Mesenchymal stem cell (in vitro differentiated cells and primary cell): ENCODE results near the gene SRSF4.
A peak's percentile ranks its signal among the peaks of the same experiment; 100 is the strongest.

ENCODE experiments used
- DNase-seq: peaks from one replicate; pipeline ENCODE4 v3.0.0-alpha.2; 2013
- H2AFZ ChIP-seq: one replicate; pipeline ENCODE4 v1.6.1; 2013; ENCODE audit warnings: low read depth, mild to moderate bottlenecking, control low read depth, inconsistent platforms, low read length, moderate library complexity
- H2AK5ac ChIP-seq: 2 replicates; pipeline ENCODE4 v1.6.1; 2013; ENCODE audit warnings: low read length, moderate library complexity, mild to moderate bottlenecking, inconsistent platforms; ENCODE audit not compliant: severe bottlenecking
- H2BK120ac ChIP-seq: one replicate; pipeline ENCODE4 v1.6.1; 2013; ENCODE audit warnings: low read depth, mild to moderate bottlenecking, inconsistent platforms, low read length, moderate library complexity
- H2BK12ac ChIP-seq, 2 experiments: one replicate each; pipeline ENCODE4 v1.6.1; 2013; ENCODE audit warnings: inconsistent platforms in 2 of 2, low read length in 2 of 2, mild to moderate bottlenecking in 2 of 2, moderate library complexity in 2 of 2, control low read depth in 1 of 2
- H2BK15ac ChIP-seq: one replicate; pipeline ENCODE4 v1.6.1; 2013; ENCODE audit warnings: mild to moderate bottlenecking, low read depth, inconsistent platforms; ENCODE audit not compliant: poor library complexity, severe bottlenecking
- H2BK5ac ChIP-seq: 2 replicates; pipeline ENCODE4 v1.6.1; 2013; ENCODE audit warnings: low read depth, mild to moderate bottlenecking, low read length, control low read depth, inconsistent platforms; ENCODE audit not compliant: poor library complexity, severe bottlenecking
- H3K14ac ChIP-seq, 2 experiments: one replicate each; pipeline ENCODE4 v1.6.1; 2013; ENCODE audit warnings: inconsistent platforms in 2 of 2, low read length in 2 of 2, control low read depth in 1 of 2, mild to moderate bottlenecking in 1 of 2, moderate library complexity in 1 of 2
- H3K18ac ChIP-seq, 2 experiments: one replicate each; pipeline ENCODE4 v1.6.1; 2013; ENCODE audit warnings: inconsistent platforms in 2 of 2, low read length in 2 of 2, control low read depth in 1 of 2, low read depth in 1 of 2, mild to moderate bottlenecking in 1 of 2
- H3K23ac ChIP-seq, 2 experiments: one replicate each; pipeline ENCODE4 v1.6.1; 2013; ENCODE audit warnings: inconsistent platforms in 2 of 2, low read length in 2 of 2, mild to moderate bottlenecking in 2 of 2, moderate library complexity in 2 of 2, control low read depth in 1 of 2
- H3K27ac ChIP-seq: 2 replicates; pipeline ENCODE4 v1.5.1; 2013; ENCODE audit warnings: mild to moderate bottlenecking, moderate library complexity, low read length, control low read depth, inconsistent platforms; ENCODE audit not compliant: poor library complexity, severe bottlenecking
- H3K27me3 ChIP-seq, 2 experiments: 2 replicates each; pipeline versions ENCODE4 v1.6.1 to v1.7.0; 2013; ENCODE audit warnings: low read length in 2 of 2, mild to moderate bottlenecking in 2 of 2, moderate library complexity in 2 of 2, control low read depth in 1 of 2, inconsistent platforms in 1 of 2; ENCODE audit not compliant: control insufficient read depth in 1 of 2, insufficient read depth in 1 of 2
- H3K36me3 ChIP-seq, 2 experiments: 2 replicates each; pipeline versions ENCODE4 v1.6.1 to v1.7.0; 2013; ENCODE audit warnings: low read length in 2 of 2, control low read depth in 1 of 2, inconsistent platforms in 1 of 2, low read depth in 1 of 2, mild to moderate bottlenecking in 1 of 2; ENCODE audit not compliant: insufficient read depth in 2 of 2, control insufficient read depth in 1 of 2
- H3K4ac ChIP-seq, 2 experiments: one replicate each; pipeline ENCODE4 v1.6.1; 2013; ENCODE audit warnings: inconsistent platforms in 2 of 2, low read length in 2 of 2, mild to moderate bottlenecking in 2 of 2, moderate library complexity in 2 of 2, control low read depth in 1 of 2, low read depth in 1 of 2
- H3K4me1 ChIP-seq: 2 replicates; pipeline ENCODE4 v1.6.1; 2013; ENCODE audit warnings: low read depth, low read length, control low read depth; ENCODE audit not compliant: control insufficient read depth, insufficient read depth
- H3K4me2 ChIP-seq: 2 replicates; pipeline ENCODE4 v1.6.1; 2013; ENCODE audit warnings: low read length, mild to moderate bottlenecking, inconsistent platforms; ENCODE audit not compliant: poor library complexity, severe bottlenecking
- H3K4me3 ChIP-seq, 2 experiments: 2 replicates each; pipeline versions ENCODE4 v1.5.1 to v1.7.0; 2013; ENCODE audit warnings: low read length in 2 of 2, mild to moderate bottlenecking in 2 of 2, control low read depth in 1 of 2, low read depth in 1 of 2; ENCODE audit not compliant: insufficient read depth in 1 of 2
- H3K79me1 ChIP-seq: replicated peaks from 2 replicates; pipeline ENCODE4 v1.6.1; 2013; ENCODE audit warnings: mild to moderate bottlenecking, control low read depth, low read length, inconsistent platforms; ENCODE audit not compliant: poor library complexity, severe bottlenecking
- H3K9ac ChIP-seq: 2 replicates; pipeline ENCODE4 v1.7.0; 2013; ENCODE audit warnings: mild to moderate bottlenecking, low read length, moderate library complexity
- H3K9me3 ChIP-seq: 2 replicates; pipeline ENCODE4 v1.7.0; 2013; ENCODE audit warnings: mild to moderate bottlenecking, low read length; ENCODE audit not compliant: control insufficient read depth
- H4K8ac ChIP-seq: one replicate; pipeline ENCODE4 v1.6.1; 2013; ENCODE audit warnings: inconsistent platforms, mild to moderate bottlenecking, low read length, moderate library complexity
- H4K91ac ChIP-seq: one replicate; pipeline ENCODE4 v1.6.1; 2013; ENCODE audit warnings: mild to moderate bottlenecking, low read length, inconsistent platforms
- WGBS: methylation state at CpG from one replicate; pipeline ENCODE4 v1.1.7; 2013; ENCODE audit warnings: mixed read lengths; 5-methylcytosine and 5-hydroxymethylcytosine counted together

The SRSF4 gene

DNA sequence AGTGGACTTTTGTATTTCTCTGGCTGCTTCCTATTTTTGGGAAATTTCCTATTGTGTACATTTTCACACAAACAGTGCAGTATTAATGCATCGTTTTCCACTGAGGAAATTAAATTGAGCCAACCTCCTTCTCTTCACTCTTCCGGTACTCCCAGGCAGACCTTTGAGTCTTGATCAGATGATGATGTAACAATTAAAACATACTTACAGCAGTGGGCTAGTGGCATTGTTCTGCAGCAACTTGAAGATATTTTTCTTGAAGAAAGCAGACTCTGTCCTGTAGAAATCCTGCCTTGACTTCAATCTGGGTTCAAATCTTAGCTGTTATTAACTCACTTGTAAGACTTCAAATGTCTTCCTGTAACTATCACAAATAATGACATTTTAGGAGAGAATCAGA, 39.0 kb downstream of the SRSF4 start:
- Histone ChIP-seq H2BK12ac (no peak overlapping the region), H3K9me3 (no peaks in the 10 kb centered on the region), H3K4ac (no peak overlapping the region), H3K36me3 (peaks cover 22 to 28% of the 10 kb centered on the region in 2 experiments), H3K4me1 (no peaks in the 10 kb centered on the region), H2AK5ac (no peak overlapping the region), H3K14ac (no peak overlapping the region), H3K9ac (no peak overlapping the region), H3K18ac (no peak overlapping the region), H3K79me1 (peaks cover 6% of the 10 kb centered on the region), H2BK15ac (no peak overlapping the region), H3K23ac (no peak overlapping the region), H4K91ac (no peak overlapping the region), H3K4me2 (no peak overlapping the region), H3K27me3 (no peaks in the 10 kb centered on the region), H2BK5ac (no peak overlapping the region), H4K8ac (no peak overlapping the region), H2BK120ac (no peak overlapping the region), H2AFZ (no peak overlapping the region), H3K27ac (no peak overlapping the region), H3K4me3 (no peak overlapping the region)
- no peak for DNase-seq
- 100% methylated on average over 1 of the region's 2 CpGs for WGBS

DNA sequence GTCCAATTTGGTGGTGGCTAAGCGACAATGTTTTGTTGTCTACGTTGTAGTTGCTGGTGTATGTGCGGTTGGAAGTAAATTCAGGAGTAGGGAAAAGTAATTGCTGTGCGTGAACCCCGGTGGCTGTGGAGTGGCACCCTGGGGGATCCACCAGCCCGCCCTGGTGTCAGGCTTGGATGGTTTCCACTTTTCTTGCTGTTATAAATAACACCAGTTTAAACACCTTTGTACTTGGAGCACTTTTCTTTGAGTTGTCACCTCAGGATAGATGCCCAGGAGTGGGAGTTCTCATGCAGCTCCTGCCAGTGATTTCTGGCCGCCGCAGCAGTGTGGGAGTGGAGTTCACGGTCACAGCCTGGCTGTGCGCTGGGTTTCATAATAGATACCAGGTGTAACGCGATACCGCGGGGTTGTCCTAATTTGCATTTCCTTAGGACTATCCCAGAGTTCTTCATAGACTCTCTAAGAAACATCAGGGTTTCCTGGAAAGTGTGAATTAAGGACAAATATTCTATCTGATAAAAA, 45.2 kb downstream of the SRSF4 start:
- peak overlapping the region; percentile 45 for H3K9ac ChIP-seq
- no peak overlapping the region for H4K8ac ChIP-seq
- no peak overlapping the region for H2BK12ac ChIP-seq
- DNase-seq = no peak
- peaks cover 2% of the 10 kb centered on the region for H3K4me1 ChIP-seq
- H2BK5ac ChIP-seq = no peak overlapping the region
- WGBS = 76% methylated on average over 8 of the region's 14 CpGs
- no peaks in the 10 kb centered on the region for H3K36me3 ChIP-seq
- H3K23ac ChIP-seq = peak overlapping the region in 1 of 2 experiments; percentile 89
- H3K4me3 ChIP-seq = no peak overlapping the region
- no peak overlapping the region for H3K18ac ChIP-seq
- H2BK15ac ChIP-seq = no peak overlapping the region
- H2AFZ ChIP-seq = no peak overlapping the region
- H2BK120ac ChIP-seq = no peak overlapping the region
- H3K14ac ChIP-seq = no peak overlapping the region
- no peak overlapping the region for H2AK5ac ChIP-seq
- no peaks in the 10 kb centered on the region for H3K9me3 ChIP-seq
- no peak overlapping the region for H3K27ac ChIP-seq
- peaks cover 0 to 15% of the 10 kb centered on the region in 2 experiments for H3K27me3 ChIP-seq
- H3K4ac ChIP-seq = no peak overlapping the region
- H3K4me2 ChIP-seq = peak overlapping the region; percentile 3
- no peaks in the 10 kb centered on the region for H3K79me1 ChIP-seq
- no peak overlapping the region for H4K91ac ChIP-seq

DNA sequence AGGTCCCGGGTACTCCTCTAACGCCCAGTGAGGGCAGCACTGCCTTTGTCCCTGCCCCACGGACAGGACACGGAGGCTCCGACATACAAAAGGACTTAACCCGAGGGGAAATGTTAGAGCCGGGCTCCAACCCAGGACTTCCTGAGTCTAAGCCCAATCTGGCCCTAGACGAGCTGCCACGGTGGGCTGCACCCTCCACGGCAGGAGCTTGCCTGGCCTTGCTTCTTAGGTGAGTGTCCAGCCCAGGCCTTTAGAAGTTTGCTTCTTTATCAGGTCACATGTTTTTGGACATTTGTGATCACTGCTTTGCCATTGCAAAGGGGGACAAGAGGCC, 47.0 kb downstream of the SRSF4 start:
- 92% methylated on average over 10 of the region's 10 CpGs for WGBS
- Histone ChIP-seq H2BK15ac (no peak overlapping the region), H3K27me3 (peaks cover 0 to 15% of the 10 kb centered on the region in 2 experiments), H3K4me3 (no peak overlapping the region), H3K4me2 (no peak overlapping the region), H4K91ac (no peak overlapping the region), H3K9me3 (no peaks in the 10 kb centered on the region), H3K36me3 (no peaks in the 10 kb centered on the region), H2AK5ac (no peak overlapping the region), H2BK120ac (no peak overlapping the region), H2AFZ (no peak overlapping the region), H2BK12ac (no peak overlapping the region), H3K27ac (no peak overlapping the region), H3K9ac (peak overlapping the region; percentile 15), H3K18ac (no peak overlapping the region), H3K23ac (no peak overlapping the region), H3K14ac (no peak overlapping the region), H3K79me1 (no peaks in the 10 kb centered on the region), H4K8ac (no peak overlapping the region), H2BK5ac (no peak overlapping the region), H3K4me1 (peaks cover 2% of the 10 kb centered on the region), H3K4ac (no peak overlapping the region)
- DNase-seq = no peak

DNA sequence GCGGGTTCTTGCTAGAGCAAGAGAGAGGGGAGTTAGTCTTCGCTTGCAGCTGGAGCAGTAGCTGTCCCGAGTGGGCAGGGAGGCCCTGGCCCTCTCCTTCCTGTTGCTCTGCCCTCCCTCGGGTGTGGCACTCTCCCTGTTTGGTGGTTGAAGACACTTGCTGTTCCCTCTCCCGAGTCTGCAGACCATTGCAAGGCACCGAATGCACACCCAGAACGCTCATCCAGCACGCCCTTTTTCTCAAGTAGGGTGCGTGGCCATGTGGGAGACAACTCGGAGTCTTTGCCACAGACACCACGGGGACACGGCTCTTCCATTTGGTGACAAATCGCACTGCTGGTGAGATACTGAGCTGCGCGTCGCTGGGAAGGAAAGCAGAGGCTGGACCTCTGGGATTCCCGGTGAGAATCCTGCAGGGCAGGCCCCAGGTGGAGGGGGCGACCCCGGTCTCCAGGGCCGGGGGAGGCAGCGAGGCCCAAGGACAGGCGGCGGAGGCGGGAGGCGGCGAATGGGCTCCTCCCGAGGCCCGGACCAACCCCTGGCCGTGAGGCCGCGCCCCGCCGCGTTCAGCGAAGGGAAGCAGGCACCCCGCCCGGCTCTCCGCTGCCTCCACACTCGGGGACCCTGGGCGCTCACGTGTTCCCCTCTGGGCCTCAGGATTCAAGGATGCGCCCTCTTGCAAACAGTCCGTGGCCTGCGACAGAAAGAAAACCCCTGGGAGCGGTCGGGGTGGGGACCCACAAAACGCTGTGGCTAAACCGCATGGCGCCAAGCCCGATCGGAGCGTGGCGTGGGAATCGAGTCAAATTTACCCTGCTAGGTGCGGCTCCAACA, 47.6 kb downstream of the SRSF4 start:
- no peak overlapping the region for H2AK5ac ChIP-seq
- no peak overlapping the region for H2AFZ ChIP-seq
- H3K18ac ChIP-seq = no peak overlapping the region
- no peak overlapping the region for H2BK120ac ChIP-seq
- no peak overlapping the region for H3K23ac ChIP-seq
- no peak overlapping the region for H3K27ac ChIP-seq
- H3K36me3 ChIP-seq = no peaks in the 10 kb centered on the region
- H4K91ac ChIP-seq = no peak overlapping the region
- no peak overlapping the region for H4K8ac ChIP-seq
- 93% methylated on average over 55 of the region's 55 CpGs for WGBS
- no peak overlapping the region for H2BK5ac ChIP-seq
- H3K27me3 ChIP-seq = peaks cover 0 to 15% of the 10 kb centered on the region in 2 experiments
- no peak overlapping the region for H3K4ac ChIP-seq
- H3K4me1 ChIP-seq = peaks cover 2% of the 10 kb centered on the region
- no peak for DNase-seq
- H3K79me1 ChIP-seq = no peaks in the 10 kb centered on the region
- no peaks in the 10 kb centered on the region for H3K9me3 ChIP-seq
- peak overlapping the region; percentile 15 for H3K9ac ChIP-seq
- H2BK12ac ChIP-seq = no peak overlapping the region
- no peak overlapping the region for H3K4me3 ChIP-seq
- H3K4me2 ChIP-seq = no peak overlapping the region
- no peak overlapping the region for H2BK15ac ChIP-seq
- H3K14ac ChIP-seq = no peak overlapping the region
